Gastroesophageal sphincter (tissue), 3 donors: ENCODE results near the gene NFIX.

Experiments used
- POLR2A ChIP-seq, 2 donors: fragments of 450-650 bp; IDR thresholded peaks; one replicate each; pipeline ENCODE4 v1.6.1; 2017; ENCODE audit warnings: antibody characterized with exemption in 2 of 2, mild to moderate bottlenecking in 2 of 2, moderate library complexity in 1 of 2
- TF ChIP-seq, protein P1 (sequence below), 4 experiments: fragments of 200-600 bp in 2 of 4; fragments of 450-650 bp in 2 of 4; sonication (generic) in 1 of 4; IDR thresholded peaks; one replicate each; pipeline ENCODE4 v1.5.1; 2017 to 2019; ENCODE audit warnings: antibody characterized with exemption in 4 of 4, mild to moderate bottlenecking in 2 of 4, moderate library complexity in 2 of 4

DNA sequence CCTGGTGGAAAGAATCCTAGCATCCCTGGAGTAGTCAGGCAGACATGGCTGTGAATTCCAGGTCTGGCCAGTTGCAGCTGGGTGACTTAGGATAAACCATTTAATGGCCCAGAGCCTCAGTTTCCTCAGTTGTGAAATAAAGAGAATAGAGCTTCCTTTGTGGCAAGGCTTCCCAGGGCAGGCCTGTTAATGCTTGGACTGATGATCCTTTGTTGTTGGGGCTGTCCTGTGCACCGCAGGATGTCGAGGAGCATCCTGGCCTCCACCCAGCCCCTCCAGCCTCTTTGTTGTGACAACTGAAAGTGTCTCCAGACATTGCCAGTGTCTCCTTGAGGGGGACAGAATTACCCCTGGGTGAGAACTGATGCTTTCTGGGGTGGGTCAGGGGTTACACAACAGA, 91.1 kb downstream of the NFIX start:
- TF ChIP-seq, protein P1, sequence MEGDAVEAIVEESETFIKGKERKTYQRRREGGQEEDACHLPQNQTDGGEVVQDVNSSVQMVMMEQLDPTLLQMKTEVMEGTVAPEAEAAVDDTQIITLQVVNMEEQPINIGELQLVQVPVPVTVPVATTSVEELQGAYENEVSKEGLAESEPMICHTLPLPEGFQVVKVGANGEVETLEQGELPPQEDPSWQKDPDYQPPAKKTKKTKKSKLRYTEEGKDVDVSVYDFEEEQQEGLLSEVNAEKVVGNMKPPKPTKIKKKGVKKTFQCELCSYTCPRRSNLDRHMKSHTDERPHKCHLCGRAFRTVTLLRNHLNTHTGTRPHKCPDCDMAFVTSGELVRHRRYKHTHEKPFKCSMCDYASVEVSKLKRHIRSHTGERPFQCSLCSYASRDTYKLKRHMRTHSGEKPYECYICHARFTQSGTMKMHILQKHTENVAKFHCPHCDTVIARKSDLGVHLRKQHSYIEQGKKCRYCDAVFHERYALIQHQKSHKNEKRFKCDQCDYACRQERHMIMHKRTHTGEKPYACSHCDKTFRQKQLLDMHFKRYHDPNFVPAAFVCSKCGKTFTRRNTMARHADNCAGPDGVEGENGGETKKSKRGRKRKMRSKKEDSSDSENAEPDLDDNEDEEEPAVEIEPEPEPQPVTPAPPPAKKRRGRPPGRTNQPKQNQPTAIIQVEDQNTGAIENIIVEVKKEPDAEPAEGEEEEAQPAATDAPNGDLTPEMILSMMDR (IDR thresholded peaks at IDR 0.05), result no peak
- TF ChIP-seq POLR2A (IDR thresholded peaks at IDR 0.05), result no peak
